Esophagus squamous epithelium (tissue), 4 donors: Measurements from ENCODE around the gene CLCN1.

Source experiments
- POLR2A ChIP-seq, 4 donors: fragments of 450-650 bp; IDR thresholded peaks; one replicate each; pipeline ENCODE4 v1.6.1; 2017; ENCODE audit warnings: antibody characterized with exemption in 4 of 4, mild to moderate bottlenecking in 4 of 4, moderate library complexity in 3 of 4
- TF ChIP-seq, protein P1 (sequence below), 6 experiments: fragments of 450-650 bp in 4 of 6; fragments of 200-600 bp in 2 of 6; sonication (generic) in 2 of 6; IDR thresholded peaks; one replicate each; pipeline ENCODE4 v1.5.1; 2016 to 2019; ENCODE audit warnings: antibody characterized with exemption in 6 of 6, mild to moderate bottlenecking in 4 of 6, moderate library complexity in 4 of 6

DNA sequence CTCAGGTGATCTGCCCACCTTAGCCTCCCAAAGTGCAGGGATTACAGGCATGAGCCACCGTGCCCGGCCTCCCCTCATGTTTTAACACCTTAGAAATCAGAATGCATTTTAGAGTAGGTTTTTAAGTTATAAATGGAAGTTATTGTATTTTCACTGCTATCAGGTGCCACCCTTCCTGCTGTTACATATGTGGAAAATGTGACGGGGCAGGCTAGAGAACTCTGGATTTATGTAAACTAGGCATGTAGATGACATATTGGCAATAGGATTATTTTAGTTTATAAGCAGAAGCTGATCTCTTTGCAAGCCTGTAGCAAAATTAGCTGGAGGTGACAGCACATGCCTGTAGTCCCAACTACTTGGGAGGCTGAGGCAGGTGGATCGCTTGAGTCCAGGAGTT is 25.6 kb upstream of the CLCN1 start:
- TF ChIP-seq, protein P1, sequence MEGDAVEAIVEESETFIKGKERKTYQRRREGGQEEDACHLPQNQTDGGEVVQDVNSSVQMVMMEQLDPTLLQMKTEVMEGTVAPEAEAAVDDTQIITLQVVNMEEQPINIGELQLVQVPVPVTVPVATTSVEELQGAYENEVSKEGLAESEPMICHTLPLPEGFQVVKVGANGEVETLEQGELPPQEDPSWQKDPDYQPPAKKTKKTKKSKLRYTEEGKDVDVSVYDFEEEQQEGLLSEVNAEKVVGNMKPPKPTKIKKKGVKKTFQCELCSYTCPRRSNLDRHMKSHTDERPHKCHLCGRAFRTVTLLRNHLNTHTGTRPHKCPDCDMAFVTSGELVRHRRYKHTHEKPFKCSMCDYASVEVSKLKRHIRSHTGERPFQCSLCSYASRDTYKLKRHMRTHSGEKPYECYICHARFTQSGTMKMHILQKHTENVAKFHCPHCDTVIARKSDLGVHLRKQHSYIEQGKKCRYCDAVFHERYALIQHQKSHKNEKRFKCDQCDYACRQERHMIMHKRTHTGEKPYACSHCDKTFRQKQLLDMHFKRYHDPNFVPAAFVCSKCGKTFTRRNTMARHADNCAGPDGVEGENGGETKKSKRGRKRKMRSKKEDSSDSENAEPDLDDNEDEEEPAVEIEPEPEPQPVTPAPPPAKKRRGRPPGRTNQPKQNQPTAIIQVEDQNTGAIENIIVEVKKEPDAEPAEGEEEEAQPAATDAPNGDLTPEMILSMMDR (IDR thresholded peaks at IDR 0.05) = no peak
- no peak for TF ChIP-seq POLR2A (IDR thresholded peaks at IDR 0.05)
